Astrocyte of the hippocampus (primary cell): ENCODE data around the gene KRT15.
"Not testable (repeated sequence)": the region's sequence is repeated elsewhere in the genome, so short reads cannot be mapped to it uniquely, and the experiment has no call there.

ENCODE experiments used
- DNase-seq: peaks from one replicate; pipeline ENCODE4 v3.0.0; 2011; ENCODE audit warnings: low read depth, low spot score

Gene KRT15

DNA sequence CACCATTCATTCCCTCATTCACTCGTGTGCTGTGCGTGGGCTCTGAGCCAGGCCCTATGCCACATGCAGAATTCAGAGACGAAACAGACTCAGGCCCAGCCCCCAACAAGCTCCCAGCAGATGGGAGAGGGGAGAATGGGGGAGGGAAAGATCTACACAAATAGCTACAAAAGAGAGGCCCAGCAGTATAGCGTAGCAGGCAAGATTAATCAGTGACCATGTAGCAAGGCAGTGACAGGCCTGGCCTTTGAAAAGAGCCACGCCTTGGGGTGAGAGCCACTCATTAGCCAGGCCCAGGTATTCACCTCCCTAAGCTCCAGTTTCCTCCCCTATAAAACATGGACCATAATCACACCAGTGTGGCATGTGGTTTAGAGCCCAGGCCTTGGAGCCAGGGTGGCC is 25.8 kb upstream of the KRT15 start:
- peak; percentile 38 for DNase-seq

DNA sequence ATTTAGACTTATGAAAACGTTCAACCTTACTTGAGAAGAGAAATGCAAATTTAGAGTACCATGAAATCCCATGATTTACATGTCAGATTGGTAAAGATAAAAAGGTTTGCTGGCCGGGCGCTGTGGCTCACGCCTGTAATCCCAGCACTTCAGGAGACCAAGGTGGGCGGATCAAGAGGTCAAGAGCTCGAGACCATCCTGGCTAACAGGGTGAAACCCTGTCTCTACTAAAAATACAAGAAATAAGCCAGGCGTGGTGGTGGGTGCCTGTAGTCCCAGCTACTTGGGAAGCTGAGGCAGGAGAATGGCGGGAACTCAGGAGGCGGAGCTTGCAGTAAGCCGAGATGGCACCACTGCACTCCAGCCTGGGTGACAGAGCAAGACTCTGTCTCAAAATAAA is 24.1 kb upstream of the KRT15 start:
- DNase-seq = not testable (repeated sequence)

DNA sequence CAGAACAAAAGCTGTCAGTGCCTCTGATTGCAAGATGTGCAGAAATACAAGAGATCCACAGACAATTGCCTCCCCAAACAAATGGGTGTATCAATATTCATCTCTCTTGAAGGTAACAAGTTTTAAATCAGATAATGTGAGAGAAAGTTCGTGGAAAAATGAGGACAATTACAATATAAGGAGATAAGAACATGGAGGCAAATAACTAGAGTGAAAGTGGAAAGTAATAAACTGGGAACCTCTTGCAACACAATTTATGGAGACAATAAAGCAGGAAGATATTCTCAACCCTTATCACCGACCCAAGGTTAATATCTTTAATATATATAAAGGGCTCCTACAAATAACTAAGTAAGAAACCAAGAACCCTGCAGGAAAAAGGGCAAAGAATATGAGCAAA is 23.7 kb upstream of the KRT15 start:
- no peak for DNase-seq

DNA sequence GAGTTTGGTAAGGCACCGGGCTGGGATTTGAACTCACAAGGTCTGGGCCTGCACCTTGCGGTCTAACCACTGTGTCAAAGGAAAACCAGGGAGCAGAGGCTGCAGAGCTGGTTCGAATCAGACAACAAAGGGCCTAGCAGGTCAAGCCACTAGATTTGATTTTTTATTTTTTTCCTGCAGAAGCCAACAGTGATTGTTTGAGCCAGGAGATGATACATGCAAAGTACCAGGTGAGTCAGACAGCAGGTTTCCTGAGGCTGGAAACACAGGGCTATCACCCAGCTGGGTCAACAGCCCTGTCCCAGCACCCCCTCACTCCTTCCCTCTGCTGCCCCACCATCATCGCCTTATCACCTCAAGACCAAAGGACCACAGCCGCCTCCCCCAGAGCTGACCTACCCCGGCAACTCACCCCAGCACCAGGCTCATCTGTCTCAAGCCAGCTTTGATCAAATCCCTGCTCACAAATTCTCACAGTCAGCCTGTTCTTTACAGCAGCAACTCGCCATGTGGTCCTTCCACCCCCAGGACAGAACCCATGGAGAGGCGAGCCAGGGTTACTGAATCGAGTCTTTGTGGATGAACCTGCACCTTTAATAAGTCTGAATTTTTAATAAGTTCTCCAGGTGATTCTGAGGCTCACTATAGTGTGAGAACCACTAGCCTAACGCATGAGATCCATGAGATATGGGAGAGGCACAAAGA is 22.4 kb upstream of the KRT15 start:
- DNase-seq = no peak

DNA sequence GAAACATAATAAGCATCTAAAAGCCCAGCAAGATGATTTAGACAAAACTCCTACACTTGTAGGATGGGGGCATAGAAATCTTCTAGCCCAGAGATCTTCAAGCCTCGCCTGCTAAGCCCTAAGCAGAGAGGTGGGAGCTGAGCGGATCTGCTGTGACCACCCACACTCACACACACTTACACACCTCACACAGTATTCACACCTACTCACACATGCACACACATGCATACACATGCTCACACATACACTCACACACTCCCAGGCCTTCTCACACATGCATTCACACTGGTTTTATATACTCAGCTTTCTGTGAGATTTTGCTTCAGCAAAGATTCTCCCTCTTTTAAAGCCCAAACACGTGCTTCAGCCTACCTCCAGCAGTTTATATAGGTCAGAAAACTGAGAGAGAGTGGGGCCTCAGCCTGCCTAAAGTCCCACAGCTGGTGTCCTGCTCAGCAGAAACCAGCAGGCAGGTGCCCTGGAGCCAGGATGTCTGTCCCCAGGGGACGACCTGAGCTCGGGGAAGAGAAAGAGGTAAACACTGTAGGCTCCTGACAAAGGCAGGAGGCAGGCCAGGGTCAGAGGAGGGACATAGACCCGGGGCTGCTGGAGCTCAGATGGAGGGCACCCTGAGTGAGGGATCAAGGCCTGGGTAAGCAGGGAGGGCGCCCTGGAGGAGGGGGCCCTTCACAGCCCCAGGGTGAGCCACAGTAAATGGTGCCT is 21.4 kb upstream of the KRT15 start:
- DNase-seq = no peak

DNA sequence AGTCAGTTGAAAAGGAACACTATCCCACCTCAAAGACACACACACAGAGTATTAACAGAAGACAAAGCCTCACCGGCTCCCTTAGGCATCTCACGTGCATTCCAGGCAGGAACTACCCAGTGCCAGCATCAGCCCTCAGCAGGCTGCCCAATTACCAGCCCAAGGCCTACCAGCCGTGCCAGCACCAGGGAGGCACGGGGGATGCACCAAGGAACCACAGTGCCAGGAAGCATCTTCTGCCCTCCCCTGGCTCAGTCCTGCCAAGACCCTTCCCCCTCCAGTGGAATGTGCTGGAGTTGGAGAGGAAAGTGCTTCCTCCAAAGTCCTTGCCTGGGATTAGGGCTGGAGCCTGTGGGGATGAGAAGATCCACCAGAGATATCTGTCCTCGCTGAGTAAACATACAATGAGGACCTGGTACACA is 20.4 kb upstream of the KRT15 start:
- peak; percentile 55 for DNase-seq

DNA sequence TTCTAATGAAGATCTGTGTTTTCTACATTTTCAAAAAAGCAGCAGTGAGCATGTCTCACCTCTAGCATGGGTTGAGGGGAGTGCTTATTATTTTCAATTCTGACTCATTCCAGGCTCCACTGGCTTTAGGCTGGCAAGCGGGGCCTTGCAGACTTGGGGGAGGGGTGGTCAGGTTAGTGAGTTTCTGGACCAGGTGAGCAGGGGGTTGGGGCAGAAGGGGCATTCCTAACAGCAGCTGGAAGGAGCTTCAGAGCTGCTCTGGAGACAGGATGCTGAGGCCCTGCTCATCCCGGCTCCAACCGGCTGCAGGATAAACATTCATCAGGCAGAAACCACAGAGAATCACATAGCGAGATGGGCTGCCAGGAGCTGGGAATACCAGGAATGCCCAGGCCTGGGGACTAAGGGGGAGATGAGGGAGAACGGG is 19.9 kb upstream of the KRT15 start:
- DNase-seq = peak; percentile 69

DNA sequence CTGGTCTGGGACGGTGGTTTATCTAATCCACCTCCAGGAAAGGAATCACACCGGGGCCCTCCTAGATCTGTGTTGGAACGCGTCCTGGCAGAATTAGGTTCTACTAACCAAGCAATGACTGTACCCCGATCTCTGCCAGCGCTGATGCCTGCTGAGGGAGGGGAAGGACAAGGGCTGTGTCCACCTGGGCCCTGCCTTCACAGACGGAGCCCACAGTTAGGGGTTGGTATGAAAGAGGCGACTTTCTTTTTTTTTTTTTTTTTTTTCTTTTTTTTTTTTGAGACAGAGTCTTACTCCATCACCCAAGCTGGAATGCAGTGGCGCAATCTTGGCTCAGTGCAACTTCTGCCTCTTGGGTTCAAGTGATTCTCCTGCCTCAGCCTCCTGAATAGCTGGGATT is 19.3 kb upstream of the KRT15 start:
- DNase-seq = no peak

DNA sequence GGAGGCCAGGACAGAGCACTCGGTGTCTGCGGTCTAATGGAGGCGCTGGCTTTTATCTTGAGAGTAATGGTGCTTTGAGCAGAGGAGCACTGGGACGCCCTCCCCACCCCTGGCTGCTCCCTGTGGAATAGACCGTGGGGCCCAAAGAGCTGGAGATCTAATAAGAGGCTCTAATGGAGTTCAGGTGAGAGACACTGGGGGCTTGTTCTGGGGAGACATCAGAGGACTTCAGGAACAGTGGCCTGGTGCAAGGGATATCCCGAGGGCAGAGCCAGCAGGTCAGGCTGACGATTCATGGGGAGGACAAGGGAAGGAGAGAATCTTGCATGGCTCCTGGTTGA is 18.9 kb upstream of the KRT15 start:
- no peak for DNase-seq

DNA sequence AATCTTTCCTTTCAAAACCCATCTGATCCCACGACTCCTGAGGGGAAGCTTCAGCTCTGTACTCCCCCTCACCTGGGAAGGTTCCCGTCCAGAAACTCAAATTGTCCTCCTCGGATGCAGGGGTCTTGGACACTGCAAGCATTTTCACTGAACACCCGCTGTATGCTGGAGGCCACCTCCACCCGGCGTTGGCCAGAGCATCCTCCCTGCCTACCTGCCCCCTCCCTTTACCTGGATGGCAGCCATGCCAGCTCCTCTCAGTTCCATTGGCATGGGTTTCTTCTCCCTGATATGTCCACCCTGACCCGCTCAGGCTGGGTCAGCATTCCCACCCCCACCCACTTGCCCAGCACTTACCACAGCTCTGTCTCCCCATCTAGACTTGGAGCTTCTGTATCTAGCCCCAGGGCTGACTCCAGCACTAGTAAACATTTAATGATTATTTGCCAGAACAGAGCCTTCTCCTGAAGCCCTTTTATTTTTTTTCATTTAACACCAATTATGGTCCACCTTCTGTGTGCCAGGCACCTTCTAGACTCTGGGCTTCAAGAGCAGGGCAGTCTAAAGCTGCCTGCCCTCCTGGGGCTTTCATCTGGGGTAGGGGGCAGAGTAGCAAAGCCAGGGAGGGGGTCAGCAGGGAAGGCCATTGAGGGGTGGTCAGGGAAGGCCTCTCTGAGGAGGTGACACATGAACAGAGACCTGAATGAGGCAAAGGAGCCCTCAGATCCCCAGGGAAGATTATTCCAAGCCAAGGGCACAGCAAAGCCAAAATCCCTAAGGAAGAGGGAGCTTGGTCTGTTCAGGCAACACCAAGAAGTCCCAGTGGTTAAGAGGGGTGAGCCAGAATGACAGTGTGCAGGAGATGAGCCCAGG is 18.3 kb upstream of the KRT15 start:
- no peak for DNase-seq

DNA sequence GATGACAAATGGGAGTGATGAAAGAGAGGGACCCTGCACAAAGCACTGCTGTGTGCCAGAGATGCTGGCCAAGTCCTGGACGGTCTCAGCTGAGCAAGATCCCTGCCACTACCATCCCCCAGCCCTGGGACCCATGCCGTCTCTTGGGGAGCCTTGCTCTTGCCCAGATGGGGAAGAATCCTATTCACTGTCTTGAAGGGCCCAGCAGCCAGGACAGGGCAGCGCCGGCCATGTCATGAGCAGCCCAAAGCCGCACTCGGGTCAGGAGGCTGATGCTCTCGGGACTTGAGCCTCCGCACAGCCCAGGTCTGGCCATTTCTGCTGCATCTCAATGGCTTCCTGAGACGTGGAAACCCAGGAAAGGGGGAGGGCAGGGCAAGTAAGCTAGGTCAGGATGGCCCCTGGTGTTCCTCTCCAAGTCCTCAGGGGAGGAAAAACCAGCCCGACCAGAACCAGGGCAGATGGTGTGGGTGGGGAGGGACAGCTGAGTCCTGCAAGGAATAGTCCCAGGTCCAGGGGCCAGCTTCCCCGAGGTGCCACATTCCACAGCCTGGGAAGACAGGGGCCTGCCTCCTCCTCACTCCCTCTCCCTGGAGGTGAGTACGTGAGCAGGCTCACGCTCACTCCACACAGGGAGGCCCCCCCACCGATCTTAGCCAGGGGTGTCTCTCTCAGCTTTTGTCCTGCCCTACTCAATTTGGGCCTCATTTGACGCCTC is 17.2 kb upstream of the KRT15 start:
- no peak for DNase-seq

DNA sequence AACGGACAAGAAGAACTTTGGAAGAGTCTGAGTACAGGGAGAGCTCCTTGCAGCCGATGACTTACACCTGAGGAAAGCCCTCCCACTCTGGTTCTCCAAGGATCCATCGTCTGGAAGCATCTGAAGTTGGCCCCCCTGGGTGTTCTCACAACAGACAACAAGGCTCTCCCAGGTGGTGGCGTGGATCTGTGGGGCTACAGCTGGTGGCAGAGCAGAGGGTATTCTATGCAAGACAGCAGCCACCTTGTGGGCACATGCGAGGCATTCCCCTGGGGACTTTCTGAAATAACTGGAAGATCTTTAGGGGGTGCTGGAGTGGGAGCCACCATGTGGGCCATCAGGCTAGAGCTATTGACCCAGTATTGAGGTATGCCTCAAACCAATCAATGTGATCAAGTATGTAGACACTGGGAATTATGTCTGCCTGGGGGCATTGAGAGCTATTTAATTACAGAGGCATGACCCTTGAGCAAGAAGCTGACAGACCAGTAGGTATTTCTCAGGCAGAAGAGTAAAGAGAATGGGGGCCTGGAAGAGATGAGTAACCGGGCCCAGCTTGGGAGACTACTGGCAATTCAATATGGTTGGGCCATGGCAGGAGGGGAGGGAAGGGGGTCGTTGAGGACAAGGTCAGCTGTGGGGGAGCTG is 16.3 kb upstream of the KRT15 start:
- DNase-seq = no peak

DNA sequence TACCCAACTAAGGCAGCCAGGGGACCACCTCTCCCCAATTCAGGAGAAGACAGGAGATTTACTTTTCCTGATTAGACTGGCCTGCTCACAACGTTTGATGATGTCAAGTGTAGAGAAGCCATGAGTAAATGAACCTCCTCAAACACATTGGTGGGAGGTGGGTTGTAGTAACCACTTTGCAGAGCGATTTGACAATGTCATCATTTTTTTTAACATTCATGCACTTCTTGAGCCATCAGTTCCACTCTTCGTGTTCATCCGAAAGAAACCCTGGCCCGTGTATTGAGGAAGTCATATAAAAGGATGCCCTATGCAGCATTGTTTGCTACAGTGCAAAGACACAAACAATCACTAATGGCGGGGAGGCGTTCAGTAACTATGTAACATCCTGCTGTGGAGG is 14.9 kb upstream of the KRT15 start:
- no peak for DNase-seq

DNA sequence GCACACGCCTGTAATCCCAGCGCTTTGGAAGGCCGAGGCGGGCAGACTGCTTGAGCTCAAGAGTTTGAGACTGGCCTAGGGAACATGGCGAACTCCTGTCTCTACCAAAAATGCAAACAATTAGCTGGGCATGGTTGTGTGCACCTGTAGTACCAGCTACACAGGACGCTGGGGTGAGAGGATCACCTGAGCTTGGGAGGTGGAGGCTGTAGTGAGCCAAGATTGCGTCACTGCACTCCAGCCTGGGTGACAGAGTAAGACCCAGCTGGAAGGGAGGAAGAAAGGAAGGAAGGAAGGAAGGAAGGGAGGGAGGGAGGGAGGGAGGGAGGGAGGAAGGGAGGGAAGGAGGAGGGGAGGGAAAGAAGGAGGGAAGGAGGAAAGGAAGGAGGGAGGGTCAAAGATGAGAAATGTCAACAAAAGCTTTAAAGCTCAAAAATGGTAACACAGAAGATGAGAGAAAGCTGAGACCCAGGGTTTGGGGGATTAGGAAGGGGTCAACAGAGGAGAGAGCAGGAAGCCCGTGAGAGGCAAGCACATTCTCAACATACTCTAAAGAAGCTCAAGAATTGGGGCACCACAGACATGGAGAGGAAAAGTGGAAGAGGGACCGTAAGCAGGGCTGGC is 14.4 kb upstream of the KRT15 start:
- no peak for DNase-seq

DNA sequence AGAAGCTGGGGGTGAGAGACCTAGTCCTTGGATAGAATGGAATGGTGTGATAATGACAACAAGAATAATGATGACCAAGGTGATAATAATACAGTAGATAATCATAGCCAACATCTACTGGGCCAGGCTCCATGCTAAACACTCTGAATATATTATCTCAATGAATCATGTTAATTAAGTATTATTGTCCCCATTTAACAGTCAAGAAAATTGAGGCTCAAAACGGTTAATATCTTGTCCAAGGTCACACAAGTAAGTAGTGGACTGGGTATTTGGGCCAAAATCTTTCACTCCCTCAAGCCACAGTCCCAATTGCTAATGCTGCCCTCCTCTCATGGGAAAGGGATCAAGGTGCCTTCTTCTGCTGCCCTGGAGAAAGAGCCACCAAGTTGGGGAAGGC is 13.3 kb upstream of the KRT15 start:
- no peak for DNase-seq

DNA sequence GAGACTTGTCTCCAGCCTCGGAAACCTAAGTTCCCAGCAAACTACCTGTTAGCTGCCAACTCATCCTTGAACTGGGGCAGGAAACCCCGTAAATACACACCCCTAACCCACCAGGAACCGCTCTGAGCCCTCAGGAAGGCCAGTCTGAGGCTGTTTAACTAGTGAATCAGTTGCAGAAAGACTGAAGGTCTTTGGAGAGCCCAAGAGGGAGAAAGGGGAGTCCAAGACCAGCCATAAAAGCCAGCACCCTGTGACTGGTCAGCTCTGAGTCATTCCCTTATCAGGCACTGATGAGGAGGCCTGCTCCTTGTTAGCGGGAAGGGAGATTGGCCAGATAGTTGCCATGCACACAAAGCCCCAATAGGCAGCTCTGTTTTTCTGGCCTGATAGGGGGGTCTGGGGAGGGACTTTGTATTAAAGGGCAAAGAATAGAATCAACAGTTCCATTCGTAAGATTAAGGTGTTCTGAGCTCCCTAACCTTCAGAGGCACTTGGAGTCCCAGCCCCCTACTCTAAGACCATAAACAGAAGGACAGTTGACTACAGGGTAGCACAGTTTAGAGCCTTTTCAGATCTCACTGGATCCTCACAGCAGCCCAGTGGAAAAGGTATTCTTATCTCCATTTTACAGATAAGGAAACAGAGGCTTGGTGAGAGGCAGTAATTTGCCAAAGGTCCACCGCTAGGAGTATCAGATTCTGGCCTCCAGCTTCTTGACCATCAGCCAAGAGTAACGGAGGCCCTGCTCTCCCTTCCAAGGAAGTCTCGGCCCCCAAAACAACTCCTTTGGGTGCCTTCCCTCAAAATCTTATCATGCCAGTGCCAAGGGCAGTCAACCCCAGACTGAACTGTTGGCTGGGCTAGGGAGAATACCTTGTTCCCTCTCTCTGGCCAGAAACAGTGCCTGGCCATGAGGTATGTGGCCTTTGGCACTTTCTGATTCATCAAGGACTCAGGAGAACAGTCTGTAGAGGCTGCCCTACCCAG is 11.7 kb upstream of the KRT15 start:
- DNase-seq = peak; percentile 90

DNA sequence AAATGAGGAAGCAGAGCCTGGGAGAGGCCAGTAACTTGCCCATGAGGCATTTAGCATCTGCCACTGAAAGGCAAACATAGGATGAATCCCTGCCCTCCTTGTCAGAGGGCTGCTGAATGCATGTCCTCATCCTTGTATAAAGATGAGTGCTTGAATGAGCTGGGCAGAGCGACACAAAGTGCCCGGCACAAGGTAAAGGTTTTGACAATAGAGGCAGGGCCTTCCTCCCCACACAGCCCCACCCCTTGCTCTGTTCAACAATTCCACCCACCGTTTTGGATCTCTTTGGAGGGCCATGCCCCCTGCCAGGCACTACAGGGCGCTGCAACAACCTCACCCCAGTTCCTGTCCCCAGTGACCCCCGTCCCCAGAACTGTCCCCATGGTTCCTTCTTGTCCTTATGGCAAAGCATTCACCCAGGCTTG is 10.8 kb upstream of the KRT15 start:
- no peak for DNase-seq

DNA sequence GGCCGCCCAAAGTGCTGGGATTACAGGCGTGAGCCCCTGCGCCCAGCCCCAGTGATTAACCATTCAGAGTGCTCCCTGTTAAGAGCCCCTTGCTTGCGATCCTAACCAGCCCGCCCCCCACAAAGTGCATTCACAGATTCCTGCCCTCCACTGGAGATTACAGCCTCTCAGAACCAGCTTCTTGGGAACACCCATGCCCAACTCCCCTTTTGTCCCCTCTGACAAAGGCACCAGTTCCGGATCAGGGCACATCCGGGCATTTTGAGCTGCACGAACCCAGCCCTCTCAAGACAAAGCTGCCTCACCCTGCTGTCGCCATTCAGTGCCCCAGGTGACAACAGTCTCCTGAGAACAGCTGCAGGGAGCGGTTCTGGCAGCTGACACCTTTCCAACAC is 10.3 kb upstream of the KRT15 start:
- DNase-seq = no peak
